Suppressor macrophage treated with lipopolysaccharide for 1 hour (primary cell): ENCODE measurements around the gene CBLC.

ENCODE experiments used
- DNase-seq, 3 donors: peaks; one replicate each; pipeline ENCODE4 v3.0.0-alpha.2; 2020 to 2022

Gene CBLC

GRCh38 chr19:44777715-44778347 is at the start of gene CBLC:
Gene CBLC, plus strand, starts transcription at chr19:44777890. Its CDS starts 42 bp downstream, at chr19:44777932.
- DNase-seq = no peak

- DNase-seq = no peak
Observed at GRCh38 chr19:44728178-44728577, 49.5 kb upstream of the CBLC start.

DNA sequence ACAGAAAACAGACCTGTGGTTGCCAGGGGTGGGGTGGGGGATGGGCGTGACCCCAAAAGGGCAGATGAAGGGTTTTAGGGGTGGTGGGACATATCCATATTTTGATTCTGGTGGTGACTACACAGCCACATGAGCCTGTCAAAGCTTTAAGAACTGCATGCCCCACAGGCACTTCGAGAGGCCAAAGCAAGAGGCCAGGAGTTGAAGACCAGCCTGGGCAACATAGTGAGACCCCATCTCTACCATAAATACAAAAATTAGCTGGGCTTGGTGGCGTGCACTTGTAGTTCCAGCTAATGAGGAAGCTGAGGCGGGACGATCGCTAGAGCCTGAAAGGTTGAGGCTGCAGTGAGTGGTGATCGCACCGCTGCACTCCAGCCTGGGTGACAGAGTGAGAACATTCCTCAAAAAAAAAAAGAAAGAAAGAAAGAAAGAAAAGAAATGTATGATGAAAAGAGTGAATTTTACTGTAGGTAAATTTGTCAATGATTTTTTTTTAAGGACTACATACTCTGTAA is 48.1 kb upstream of the CBLC start:
- no peak for DNase-seq

GRCh38 chr19:44731081-44731480 is 46.6 kb upstream of the CBLC start:
- no peak for DNase-seq

DNA sequence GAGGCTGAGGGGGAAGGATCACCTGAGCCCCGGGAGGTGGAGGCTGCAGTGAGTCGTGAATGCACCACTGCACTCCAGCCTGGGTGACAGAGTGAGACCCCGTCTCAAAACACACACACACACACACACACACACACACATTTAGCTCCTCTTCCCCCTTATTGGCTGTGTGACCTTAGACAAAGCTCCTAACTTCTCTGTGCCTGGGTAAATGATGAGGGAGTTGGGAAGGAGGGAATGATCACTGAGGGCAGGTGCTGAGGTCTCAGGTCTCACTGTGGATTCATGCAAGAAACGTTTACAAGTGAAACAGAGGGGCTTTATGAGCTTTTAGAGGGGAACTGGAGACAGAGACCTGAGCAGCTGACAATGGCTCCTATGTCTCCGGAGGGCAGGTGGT is 46.1 kb upstream of the CBLC start:
- DNase-seq = no peak

GRCh38 chr19:44732235-44733014 is 45.3 kb upstream of the CBLC start:
- no peak for DNase-seq

DNA sequence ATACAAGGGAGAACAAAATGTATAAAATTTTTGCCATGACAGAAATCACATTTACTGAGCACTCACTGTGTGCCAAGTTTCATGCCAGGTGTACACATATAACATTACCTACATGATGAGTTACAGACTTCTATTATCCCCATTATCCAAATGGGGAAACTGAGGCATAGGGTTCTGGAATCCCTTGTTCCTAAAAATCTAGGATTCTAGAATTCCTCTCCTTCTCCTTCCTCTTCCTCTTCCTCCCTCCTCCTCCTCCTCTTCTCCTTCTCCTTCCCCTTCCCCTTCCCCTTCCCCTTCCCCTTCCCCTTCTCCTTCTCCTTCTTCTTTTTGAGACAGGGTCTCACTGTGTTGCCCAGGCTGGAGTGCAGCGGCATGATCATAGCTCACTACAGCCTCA is 43.3 kb upstream of the CBLC start:
- DNase-seq = no peak

GRCh38 chr19:44735011-44735410 is 42.7 kb upstream of the CBLC start:
- DNase-seq = no peak

DNA sequence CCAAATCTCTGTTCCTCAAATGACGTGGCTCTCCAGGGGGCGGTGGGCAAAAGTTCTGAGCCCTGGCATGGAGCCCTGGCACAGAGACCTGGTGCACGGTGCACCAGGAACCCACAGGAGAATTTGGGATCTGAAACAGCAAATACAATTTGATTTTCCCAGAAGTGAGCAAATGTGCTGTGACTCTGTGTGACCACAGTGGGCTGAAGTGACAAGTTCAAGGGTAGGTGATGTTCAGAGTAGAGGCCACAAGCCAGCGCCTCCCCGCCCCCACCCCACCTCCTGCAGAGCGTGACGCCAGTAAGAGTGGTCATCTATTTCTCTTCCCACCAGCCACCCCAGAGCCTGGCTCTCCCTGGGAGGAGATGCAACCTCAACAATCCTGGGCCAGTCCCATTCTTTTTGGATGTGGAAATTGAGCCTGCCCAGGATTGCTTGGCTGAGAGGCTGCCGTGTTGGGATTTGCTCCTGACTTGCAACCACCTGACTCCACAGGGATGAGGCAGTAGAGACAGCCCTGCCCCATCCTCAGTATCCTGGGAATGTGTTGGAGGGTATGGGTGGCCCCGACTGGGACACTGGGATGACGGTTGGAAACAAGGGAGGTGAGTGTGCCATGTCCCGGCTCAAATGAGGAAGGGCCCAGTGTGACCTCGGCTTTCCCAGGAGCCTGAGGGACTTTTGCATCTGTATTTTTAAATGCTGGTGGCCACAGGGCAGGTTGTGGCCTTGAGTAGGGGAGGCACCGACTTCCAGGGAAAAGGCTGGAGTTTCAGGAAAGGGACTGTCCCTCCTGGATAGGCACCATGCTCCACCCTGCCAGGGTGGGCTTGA is 40.2 kb upstream of the CBLC start:
- peak in 2 of 3 donors; percentile 73 to 76 for DNase-seq

- DNase-seq = no peak
Observed at GRCh38 chr19:44738136-44738535, 39.6 kb upstream of the CBLC start.

- DNase-seq = peak; percentile 91 to 97 (median 97)
Observed at GRCh38 chr19:44738603-44739558, 38.8 kb upstream of the CBLC start.

GRCh38 chr19:44740351-44740824 is 37.3 kb upstream of the CBLC start:
- DNase-seq = peak in 1 of 3 donors; percentile 42

DNA sequence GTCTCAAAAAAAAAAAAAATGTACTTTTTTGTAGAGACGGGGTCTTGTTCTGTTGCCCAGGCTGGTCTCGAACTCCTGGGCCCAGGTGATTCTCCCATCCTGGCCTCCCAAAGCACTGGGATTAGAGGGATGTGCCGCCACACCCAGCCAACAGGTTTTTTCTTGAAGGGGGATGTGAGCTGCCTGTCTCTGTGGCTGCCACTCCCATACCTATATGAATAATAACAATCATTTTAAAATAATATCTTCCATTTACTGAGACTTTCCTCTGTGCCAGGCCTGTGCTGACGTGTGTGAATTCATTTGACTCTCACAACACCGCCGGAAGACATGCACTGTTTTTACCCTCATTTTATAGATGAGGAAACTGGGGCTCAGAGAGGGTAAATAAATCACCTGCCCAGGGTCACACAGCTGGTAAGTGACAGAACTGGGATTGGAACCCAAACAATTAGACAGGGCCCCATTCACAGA is 36.4 kb upstream of the CBLC start:
- peak in 1 of 3 donors; percentile 27 for DNase-seq

DNA sequence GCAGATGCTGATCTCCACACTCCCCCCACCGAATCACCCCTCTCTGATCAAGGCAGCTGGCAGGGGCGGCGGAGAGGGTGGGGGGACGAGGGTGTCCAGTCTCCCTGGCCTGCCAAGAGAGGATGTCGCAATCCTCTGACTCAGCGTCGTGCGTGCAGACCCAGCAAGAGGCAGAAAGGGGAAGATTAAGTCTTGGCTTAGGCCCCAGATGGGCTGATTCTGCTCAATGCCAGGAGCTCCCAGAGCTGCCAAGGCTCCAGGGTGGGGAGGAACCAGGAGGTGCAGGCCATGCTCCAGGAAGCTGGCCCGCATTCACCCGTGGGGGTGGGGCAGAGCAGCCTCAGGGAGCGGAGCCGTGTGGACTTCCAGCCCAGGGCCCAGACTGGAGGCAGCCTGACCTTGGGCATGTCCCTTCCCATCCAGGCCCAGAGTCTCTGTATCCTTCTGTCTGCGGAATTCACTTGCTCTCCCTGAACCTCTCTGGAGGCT is 35.8 kb upstream of the CBLC start:
- peak; percentile 96 to 99 (median 99) for DNase-seq

DNA sequence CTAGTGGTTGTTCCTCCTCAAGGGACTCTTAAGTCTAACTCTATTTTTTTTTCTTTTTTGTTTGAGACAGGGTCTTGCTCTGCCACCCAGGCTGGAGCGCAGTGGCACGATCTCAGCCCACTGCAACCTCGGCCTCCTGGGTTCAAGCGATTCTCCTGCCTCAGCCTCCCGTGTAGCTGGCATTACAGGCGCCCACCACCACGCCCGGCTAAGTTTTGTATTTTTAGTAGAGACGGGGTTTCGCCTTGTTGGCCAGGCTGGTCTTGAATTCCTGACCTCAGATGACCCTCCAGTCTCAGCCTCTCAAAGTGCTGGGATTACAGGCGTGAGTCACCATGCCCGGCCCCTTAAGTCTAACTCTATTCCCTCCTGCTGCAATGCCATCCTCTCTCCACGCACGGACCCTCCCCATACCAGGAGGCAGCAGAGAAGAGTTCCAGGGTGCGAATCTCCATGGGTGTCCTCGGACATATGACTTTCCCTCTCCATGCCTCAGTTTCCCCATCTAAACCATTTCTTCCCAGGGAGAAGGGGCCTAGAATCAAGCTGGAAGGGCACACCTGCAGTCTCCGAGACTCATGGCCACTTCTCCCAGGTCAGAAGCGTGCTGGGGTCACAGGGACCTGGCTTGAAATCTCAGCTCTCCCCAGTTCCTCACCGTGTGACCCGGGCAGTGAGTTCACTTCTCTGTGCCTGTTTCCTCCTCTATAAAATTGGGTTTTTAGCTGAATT is 35.2 kb upstream of the CBLC start:
- DNase-seq = peak; percentile 59 to 69 (median 60)

GRCh38 chr19:44744871-44745332 is 32.8 kb upstream of the CBLC start:
- no peak for DNase-seq

- peak; percentile 56 to 89 (median 84) for DNase-seq
Observed at GRCh38 chr19:44745341-44745831, 32.3 kb upstream of the CBLC start.

DNA sequence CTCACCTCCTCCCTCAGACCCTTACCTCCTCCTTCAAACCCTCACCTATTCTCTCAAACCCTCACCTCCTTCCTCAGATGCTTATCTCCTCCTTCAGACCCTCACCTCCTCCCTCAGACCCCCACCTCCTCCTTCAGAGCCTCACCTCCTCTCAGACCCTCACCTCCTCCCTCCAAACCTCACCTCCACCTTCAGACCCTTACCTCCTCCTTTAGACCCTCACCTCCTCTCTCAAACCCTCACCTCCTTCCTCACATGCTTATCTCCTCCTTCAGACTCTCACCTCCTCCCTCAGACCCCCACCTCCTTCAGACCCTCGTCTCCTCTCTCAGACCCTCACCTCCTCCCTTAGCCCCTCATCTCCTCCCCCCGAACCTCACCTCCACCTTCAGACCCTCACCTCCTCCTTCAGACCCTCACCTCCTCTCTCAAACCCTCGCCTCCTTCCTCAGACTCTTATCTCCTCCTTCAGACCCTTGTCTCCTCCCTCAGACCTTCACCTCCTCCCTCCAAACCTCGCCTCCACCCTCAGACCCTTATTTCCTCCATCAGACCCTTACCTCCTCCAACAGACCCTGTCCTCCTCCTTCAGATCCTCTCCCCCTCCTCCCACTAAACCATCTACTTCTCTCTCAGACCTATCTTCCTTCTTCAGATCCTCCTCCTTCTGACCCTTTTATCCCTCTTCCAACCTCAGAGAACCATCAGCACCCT is 31.6 kb upstream of the CBLC start:
- no peak for DNase-seq

DNA sequence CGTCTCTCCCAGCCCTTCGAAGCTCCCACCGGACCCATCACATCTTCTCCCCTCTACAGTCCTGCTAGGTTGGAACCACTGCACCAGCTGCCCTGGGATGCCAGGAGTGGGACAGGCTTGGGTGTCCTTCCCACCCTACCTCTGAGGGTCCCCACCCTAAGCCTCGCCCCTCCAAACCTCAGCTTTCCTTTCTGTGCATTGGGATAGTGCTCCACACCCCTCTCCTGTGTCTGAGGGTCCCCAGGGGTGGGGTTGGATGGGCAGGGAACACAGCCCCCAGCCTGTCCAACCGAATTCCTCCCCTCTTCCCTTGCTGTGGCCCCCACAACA is 31.1 kb upstream of the CBLC start:
- no peak for DNase-seq
